ENCODE results near the gene METTL1.

DNA sequence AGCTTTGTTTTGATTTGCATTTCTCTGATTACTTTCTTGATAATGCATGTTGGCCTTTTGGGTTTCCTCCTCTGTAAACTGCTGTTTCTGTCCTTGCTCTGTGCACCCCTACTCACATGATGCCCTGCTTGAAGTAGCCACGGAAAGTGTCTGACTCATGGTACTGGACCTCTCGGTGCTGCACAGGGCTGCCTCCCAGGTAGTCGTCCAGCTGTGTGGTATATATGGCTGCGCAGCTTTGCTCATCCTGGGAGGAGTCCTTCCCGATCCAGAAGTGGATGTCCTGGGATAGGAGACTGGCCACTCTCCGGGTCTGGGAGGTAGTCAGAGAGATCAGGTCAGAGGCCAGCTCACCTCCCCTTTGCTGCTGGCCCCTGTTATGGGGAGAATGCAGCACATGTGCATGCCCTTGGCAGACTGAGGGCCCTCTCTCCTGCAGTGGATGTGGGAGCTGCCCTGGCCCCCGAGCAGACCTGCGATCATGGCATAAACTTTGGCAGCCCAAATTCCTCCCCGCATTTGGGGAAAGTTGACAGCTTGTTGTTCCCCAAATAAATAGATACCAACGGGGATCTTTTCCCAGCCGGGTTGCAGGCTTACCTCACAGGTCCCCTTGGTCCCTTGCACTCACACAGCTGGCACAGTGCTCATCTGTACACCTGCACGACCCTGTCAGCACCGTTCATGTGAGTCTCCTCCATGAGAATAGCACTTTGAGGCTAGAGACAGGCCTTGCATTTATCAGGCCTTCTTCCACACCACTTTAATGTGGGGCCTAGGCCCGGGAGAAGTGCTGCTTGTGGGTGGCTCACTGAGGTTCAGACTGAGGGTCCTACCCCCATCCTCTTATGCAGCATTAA lies 41.4 kb upstream of the METTL1 start:
- no peak for TF ChIP-seq SPI1 (IDR thresholded peaks at IDR 0.05; ENCODE audit: low read depth, low read length)
- TF ChIP-seq POLR2A (IDR thresholded peaks at IDR 0.05; ENCODE audit: low read depth, low read length): no peak
- no peak for TF ChIP-seq POLR2AphosphoS5 (IDR thresholded peaks at IDR 0.05; ENCODE audit: low read depth, low read length)
- no peak for TF ChIP-seq PAX5 (IDR thresholded peaks at IDR 0.05; ENCODE audit: insufficient read depth, low read length, severe bottlenecking)
- no peak for TF ChIP-seq TAF1 (IDR thresholded peaks at IDR 0.05; ENCODE audit: low read depth, low read length)
- no peak for TF ChIP-seq POU2F2 (IDR thresholded peaks at IDR 0.05; ENCODE audit: low read depth, low read length)
